Ectodermal cell (in vitro differentiated cells): ENCODE measurements around the gene PRKCZ.
"Not testable (repeated sequence)": the region's sequence is repeated elsewhere in the genome, so short reads cannot be mapped to it uniquely, and the experiment has no call there.

Source experiments
- H3K27ac ChIP-seq: 2 replicates; pipeline ENCODE4 v1.7.0; 2013; ENCODE audit warnings: mild to moderate bottlenecking, low read depth, low read length; ENCODE audit not compliant: insufficient read depth, poor library complexity, severe bottlenecking
- H3K27me3 ChIP-seq: 2 replicates; pipeline ENCODE4 v1.7.0; 2013; ENCODE audit warnings: mild to moderate bottlenecking, low read length; ENCODE audit not compliant: insufficient read depth, control insufficient read depth, poor library complexity, severe bottlenecking
- H3K36me3 ChIP-seq: one replicate; pipeline ENCODE4 v1.7.0; 2013; ENCODE audit warnings: low read length; ENCODE audit not compliant: control insufficient read depth, insufficient read depth
- H3K4me1 ChIP-seq: one replicate; pipeline ENCODE4 v1.7.0; 2013; ENCODE audit warnings: low read length; ENCODE audit not compliant: control insufficient read depth, insufficient read depth
- H3K4me3 ChIP-seq: 2 replicates; pipeline ENCODE4 v1.7.0; 2013; ENCODE audit warnings: low read depth, low read length, control low read depth; ENCODE audit not compliant: insufficient read depth
- H3K9me3 ChIP-seq: 2 replicates; pipeline ENCODE4 v1.7.0; 2013; ENCODE audit warnings: mild to moderate bottlenecking, low read length, moderate library complexity; ENCODE audit not compliant: control insufficient read depth
- WGBS, 2 experiments: methylation state at CpG; one replicate each; pipeline ENCODE4 v1.1.7; 2013; ENCODE audit warnings: missing lambda C conversion rate in 2 of 2; 5-methylcytosine and 5-hydroxymethylcytosine counted together

Gene PRKCZ

DNA sequence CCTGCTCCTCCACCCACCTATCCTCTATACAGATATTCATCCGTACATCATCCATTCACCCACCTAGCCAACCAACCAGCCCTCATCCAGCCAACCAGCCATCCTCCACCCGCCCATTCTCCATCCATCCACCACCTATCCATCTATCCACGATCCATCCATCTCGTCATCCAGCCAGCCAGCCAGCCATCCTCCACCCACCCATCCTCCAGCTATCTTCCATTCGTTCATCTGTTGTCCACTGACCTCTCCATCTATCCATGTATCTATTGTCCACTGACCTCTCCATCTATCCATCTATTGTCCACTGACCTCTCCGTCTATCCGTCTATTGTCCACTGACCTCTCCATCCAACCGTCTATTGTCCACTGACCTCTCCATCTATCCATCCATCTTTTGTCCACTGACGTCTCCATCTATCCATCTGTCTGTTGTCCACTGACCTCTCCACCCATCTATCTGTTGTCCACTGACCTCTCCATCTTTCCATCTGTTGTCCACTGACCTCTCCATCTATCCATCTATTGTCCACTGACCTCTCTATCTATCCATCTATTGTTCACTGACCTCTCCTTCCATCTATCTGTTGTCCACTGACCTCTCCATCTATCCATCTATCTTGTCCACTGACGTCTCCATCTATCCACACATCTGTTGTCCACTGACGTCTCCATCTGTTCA, 96.8 kb downstream of the PRKCZ start:
- H3K36me3 ChIP-seq = peaks cover 12% of the 10 kb centered on the region
- H3K27ac ChIP-seq = no peak overlapping the region
- H3K4me3 ChIP-seq = no peak overlapping the region
- H3K27me3 ChIP-seq = no peaks in the 10 kb centered on the region
- no peaks in the 10 kb centered on the region for H3K9me3 ChIP-seq
- 93 to 94% methylated on average over 11 of the region's 11 CpGs for whole genome bisulfite sequencing, 2 experiments
- no peaks in the 10 kb centered on the region for H3K4me1 ChIP-seq

DNA sequence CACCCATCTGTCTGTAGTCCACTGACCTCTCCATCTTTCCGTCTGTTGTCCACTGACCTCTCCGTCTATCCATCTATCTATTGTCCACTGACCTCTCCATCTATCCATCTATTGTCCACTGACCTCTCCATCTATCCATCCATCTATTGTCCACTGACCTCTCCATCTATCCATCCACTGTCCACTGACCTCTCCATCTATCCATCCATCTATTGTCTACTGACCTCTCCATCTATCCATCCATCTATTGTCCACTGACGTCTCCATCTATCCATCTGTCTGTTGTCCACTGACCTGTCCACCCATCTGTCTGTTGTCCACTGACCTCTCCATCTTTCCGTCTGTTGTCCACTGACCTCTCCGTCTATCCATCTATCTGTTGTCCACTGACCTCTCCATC, 97.7 kb downstream of the PRKCZ start:
- not testable (repeated sequence) for H3K4me3 ChIP-seq, H3K4me1 ChIP-seq, H3K27me3 ChIP-seq, H3K9me3 ChIP-seq, H3K27ac ChIP-seq
- H3K36me3 ChIP-seq = peaks cover 12% of the 10 kb centered on the region
- 93 to 97% methylated on average over 5 of the region's 5 CpGs for WGBS, 2 experiments

DNA sequence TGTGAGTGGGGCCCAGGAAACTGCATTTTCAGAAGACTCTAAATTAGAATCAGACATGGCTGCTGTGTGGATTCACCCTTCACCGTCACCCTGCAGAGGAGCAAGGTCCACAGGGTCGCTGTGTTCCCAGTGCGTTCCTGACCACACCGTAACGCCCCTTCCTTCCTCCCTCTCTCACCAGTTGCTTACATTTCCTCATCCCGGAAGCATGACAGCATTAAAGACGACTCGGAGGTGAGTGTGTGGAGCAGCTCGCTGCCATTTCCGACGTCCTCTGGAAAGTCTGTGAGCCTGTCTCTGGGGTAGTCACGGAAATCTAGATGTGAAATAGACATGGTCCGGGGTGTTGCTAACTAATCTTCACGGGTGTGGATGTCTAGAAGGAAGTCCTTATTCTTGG, 98.5 kb downstream of the PRKCZ start:
- H3K9me3 ChIP-seq = no peaks in the 10 kb centered on the region
- H3K27me3 ChIP-seq = no peaks in the 10 kb centered on the region
- H3K4me3 ChIP-seq = no peak overlapping the region
- no peak overlapping the region for H3K27ac ChIP-seq
- no peaks in the 10 kb centered on the region for H3K4me1 ChIP-seq
- 96% methylated on average over 14 of the region's 14 CpGs for WGBS, 2 experiments
- peaks cover 12% of the 10 kb centered on the region for H3K36me3 ChIP-seq

DNA sequence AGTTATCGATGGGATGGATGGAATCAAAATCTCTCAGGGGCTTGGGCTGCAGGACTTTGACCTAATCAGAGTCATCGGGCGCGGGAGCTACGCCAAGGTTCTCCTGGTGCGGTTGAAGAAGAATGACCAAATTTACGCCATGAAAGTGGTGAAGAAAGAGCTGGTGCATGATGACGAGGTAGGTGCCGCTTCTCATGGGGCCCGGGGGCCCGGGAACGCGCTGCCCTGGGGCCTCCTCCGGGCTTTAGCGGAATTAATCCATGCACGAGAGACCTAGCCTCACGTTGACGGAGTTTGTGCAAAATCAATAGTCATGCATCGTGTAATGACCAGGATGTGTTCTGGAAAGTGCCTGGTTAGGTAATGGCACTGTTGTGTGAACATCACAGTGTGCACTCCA, 100.6 kb downstream of the PRKCZ start:
- Histone ChIP-seq H3K27ac (no peak overlapping the region), H3K9me3 (no peaks in the 10 kb centered on the region), H3K4me3 (no peak overlapping the region), H3K4me1 (no peaks in the 10 kb centered on the region), H3K36me3 (peaks cover 12% of the 10 kb centered on the region), H3K27me3 (no peaks in the 10 kb centered on the region)
- 96 to 98% methylated on average over 19 of the region's 19 CpGs for WGBS, 2 experiments

DNA sequence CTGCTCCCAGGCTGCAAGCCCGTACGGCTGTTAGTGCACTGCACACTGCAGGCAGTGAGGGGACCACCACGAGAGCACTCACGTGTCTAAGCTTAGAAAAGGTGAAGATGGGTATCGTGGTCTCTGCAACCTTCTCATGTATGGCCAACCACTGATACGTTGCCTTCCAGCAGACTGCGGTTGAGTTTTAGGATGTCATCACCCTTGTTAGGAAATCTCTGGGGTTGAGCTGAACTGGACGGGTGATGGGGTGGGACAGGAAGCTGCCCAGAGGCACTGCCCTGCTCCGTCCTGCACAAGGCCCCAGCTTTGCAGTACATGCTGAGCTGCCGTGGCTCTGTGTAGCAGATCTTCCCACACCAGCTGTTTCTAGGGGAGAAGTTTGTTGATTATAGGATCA, 101.0 kb downstream of the PRKCZ start:
- Histone ChIP-seq H3K4me3 (no peak overlapping the region), H3K9me3 (no peaks in the 10 kb centered on the region), H3K36me3 (peaks cover 8% of the 10 kb centered on the region), H3K27me3 (no peaks in the 10 kb centered on the region), H3K27ac (no peak overlapping the region), H3K4me1 (no peaks in the 10 kb centered on the region)
- 96 to 97% methylated on average over 10 of the region's 10 CpGs for WGBS, 2 experiments

DNA sequence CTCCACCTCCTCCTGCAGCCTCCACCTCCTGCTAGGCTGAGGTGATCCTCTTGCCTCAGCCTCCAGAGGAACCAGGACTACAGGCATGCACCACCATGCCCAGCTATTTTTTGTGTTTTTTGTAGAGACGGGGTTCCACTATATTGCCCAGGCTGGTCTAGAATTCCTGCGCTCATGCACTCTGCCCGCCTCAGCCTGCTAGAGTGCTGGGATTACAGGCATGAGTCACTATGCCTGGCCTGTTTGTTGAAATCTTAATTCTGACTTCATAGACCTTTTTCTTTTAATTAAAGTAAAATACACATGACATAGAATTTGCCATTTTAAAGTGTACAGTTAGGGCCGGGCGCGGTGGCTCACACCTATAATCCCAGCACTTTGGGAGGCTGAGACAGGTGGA, 101.7 kb downstream of the PRKCZ start:
- no peaks in the 10 kb centered on the region for H3K9me3 ChIP-seq
- H3K27me3 ChIP-seq = no peaks in the 10 kb centered on the region
- no peak overlapping the region for H3K27ac ChIP-seq
- no peak overlapping the region for H3K4me3 ChIP-seq
- WGBS, 2 experiments = 88 to 91% methylated on average over 6 of the region's 6 CpGs
- H3K36me3 ChIP-seq = peaks cover 1% of the 10 kb centered on the region
- no peaks in the 10 kb centered on the region for H3K4me1 ChIP-seq

DNA sequence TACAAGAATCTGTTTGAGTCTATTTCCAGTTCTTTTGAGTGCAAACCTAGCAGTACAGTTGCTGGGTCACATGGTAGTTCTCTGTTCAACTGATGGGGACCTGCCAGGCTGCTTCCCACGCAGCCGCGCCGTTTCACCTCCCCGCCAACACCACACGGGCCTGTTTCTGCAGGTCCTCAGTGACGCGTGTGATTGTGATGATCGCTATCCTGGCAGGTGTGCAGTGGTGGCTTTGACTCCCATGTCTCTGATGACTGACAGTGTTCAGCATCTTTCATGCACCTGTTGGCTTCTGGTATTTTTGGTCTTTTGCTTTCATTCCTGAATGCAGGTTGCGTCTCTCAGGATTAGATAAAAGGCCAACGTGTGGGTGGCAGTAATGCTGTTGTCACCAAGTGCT, 102.7 kb downstream of the PRKCZ start:
- Histone ChIP-seq H3K36me3 (no peaks in the 10 kb centered on the region), H3K4me3 (no peak overlapping the region), H3K9me3 (no peaks in the 10 kb centered on the region), H3K27ac (no peak overlapping the region), H3K4me1 (no peaks in the 10 kb centered on the region), H3K27me3 (no peaks in the 10 kb centered on the region)
- WGBS, 2 experiments = 95 to 96% methylated on average over 11 of the region's 11 CpGs

DNA sequence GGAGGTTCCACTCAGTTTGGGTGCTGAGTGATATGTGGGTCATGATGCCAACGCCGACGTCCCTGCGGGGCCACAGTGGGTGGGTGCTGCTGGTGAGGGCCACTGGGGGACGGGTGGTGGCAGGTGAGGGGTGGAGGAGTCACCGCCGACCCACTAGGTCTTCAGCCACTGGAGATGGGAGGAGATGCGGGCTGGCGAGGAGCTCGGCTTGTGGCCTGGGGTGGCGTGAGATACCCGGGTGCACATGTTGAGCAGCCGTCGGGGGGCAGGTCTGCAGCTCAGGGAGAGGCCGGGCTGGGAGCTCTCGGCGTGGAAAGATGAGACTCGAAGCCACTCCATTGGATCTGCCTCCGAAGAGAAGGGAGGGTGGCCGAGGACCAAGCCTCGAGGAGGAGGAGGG, 103.8 kb downstream of the PRKCZ start:
- no peaks in the 10 kb centered on the region for H3K36me3 ChIP-seq
- no peaks in the 10 kb centered on the region for H3K27me3 ChIP-seq
- no peak overlapping the region for H3K27ac ChIP-seq
- WGBS, 2 experiments = 95 to 96% methylated on average over 21 of the region's 21 CpGs
- no peaks in the 10 kb centered on the region for H3K9me3 ChIP-seq
- no peak overlapping the region for H3K4me3 ChIP-seq
- no peaks in the 10 kb centered on the region for H3K4me1 ChIP-seq

DNA sequence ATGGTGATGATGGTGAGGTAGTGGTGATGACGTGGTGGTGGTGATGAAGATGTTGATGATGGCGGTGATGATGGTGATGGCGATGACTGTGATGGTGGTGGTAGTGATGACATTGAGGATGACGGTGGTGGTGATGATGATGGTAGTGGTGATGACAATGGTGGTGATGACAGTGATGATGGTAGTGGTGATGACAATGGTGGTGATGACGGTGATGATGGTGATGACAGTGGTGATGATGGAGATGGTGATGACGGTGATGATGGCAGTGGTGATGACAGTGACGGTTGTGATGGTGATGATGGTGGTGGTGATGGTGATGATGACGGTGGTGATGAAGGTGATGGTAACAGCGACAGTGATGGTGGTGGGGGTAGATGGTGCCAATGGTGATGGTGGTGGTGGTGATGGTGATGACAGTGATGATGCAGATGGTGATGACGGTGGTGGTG, 105.0 kb downstream of the PRKCZ start:
- no peaks in the 10 kb centered on the region for H3K27me3 ChIP-seq
- H3K4me1 ChIP-seq = no peaks in the 10 kb centered on the region
- no peaks in the 10 kb centered on the region for H3K36me3 ChIP-seq
- no peaks in the 10 kb centered on the region for H3K9me3 ChIP-seq
- 94 to 97% methylated on average over 10 of the region's 10 CpGs for WGBS, 2 experiments
- H3K27ac ChIP-seq = no peak overlapping the region
- H3K4me3 ChIP-seq = no peak overlapping the region

DNA sequence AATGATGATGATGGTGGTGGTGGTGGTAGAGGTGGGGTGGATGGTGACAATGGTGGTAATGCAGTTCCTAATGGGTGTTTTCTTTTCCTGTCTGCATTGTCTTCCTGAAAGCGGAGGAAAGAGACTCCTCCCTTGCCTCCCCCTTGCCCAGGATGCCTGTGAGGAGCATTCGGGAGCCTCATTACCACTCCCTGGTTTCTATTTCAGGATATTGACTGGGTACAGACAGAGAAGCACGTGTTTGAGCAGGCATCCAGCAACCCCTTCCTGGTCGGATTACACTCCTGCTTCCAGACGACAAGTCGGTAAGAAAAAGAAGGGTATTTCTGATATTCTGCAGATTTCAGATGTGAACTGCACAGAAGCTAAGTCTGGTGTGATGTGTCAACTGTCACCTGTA, 105.6 kb downstream of the PRKCZ start:
- Histone ChIP-seq H3K27me3 (no peaks in the 10 kb centered on the region), H3K36me3 (no peaks in the 10 kb centered on the region), H3K9me3 (no peaks in the 10 kb centered on the region), H3K4me3 (no peak overlapping the region), H3K27ac (no peak overlapping the region), H3K4me1 (no peaks in the 10 kb centered on the region)
- WGBS, 2 experiments = 95 to 96% methylated on average over 6 of the region's 6 CpGs

DNA sequence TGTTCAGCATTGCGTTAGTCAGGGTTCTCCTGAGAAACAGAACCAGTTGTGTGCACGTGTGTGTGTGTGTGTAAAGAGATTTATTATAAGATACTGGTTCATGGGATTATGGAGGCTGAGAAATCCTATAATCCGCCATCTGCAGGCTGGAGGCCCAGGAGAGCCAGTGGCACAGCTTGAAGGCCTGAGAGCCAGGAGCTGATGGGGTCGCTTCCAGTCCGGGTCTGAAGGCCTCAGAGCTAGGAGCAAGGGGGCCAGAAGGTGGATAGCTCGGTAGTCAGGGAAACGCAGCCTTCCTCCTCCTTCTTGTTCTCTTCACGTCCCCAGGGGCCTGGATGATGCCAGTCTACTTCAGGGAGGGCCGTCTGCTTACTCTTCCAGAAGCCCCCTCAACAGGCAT, 106.7 kb downstream of the PRKCZ start:
- Histone ChIP-seq H3K9me3 (no peaks in the 10 kb centered on the region), H3K27ac (no peak overlapping the region), H3K4me3 (no peak overlapping the region), H3K4me1 (no peaks in the 10 kb centered on the region), H3K36me3 (no peaks in the 10 kb centered on the region), H3K27me3 (no peaks in the 10 kb centered on the region)
- 93 to 95% methylated on average over 9 of the region's 9 CpGs for WGBS, 2 experiments
